Bronchial epithelial cell (primary cell): ENCODE measurements around the gene CUBN. TPM values are rescaled to one million over a fixed set of nuclear protein-coding genes. Genes with fewer than 3 reads are reported as not detected.

ENCODE experiments used
- DNase-seq: peaks from one replicate; pipeline ENCODE4 v3.0.0-alpha.2; 2010; ENCODE audit warnings: low read depth
- FAIRE-seq: peaks from 2 replicates; lab custom pipeline; 2011; peaks lifted over from hg19 to GRCh38; lab: Jason Lieb, UNC
- H3K27me3 ChIP-seq: 2 replicates; pipeline ENCODE4 v1.5.1; 2011; ENCODE audit warnings: low read length; ENCODE audit not compliant: control insufficient read depth, insufficient read depth
- H3K36me3 ChIP-seq: 2 replicates; pipeline ENCODE4 v1.5.1; 2011; ENCODE audit warnings: low read length; ENCODE audit not compliant: control insufficient read depth, insufficient read depth
- H3K4me3 ChIP-seq: 2 replicates; pipeline ENCODE4 v1.5.1; 2011; ENCODE audit warnings: mild to moderate bottlenecking, low read depth, low read length, control low read depth
- CTCF ChIP-seq: IDR thresholded peaks from 2 replicates; pipeline ENCODE4 v1.5.1; 2011; ENCODE audit warnings: mild to moderate bottlenecking, moderate library complexity, low read length, control low read depth, inconsistent platforms; ENCODE audit not compliant: insufficient read depth, severe bottlenecking
- total RNA-seq: library from RNA; depleted of rRNA; stranded (reverse); fragments of >200 nt; gene quantifications from 2 replicates; pipeline ENCODE4 v1.2.1, GENCODE V29; 2014

The CUBN gene
- total RNA-seq, 1 donor from 2014 or later = 0.53 TPM

DNA sequence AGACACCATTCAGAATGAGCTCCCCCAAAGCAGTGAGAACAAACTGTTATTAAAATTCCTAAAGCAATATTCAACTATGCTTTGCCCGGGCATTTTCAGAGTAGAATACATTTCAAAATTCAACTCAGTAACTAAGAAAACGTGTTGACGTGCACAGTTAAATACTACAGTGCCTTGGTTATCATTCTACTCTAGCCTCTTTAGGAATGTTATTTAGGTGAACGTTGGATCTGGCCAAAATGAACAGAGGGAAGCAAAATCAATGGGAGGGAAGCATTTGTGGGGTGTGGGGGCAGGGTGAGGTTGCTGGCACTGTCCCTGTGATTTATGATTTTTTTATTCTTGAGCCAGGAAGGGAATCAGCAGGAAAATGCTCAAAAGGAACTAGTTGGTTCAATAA, 339.8 kb downstream of the CUBN start:
- Histone ChIP-seq H3K36me3 (no peaks in the 10 kb centered on the region), H3K27me3 (no peaks in the 10 kb centered on the region), H3K4me3 (no peak overlapping the region)
- DNase-seq (no peak), FAIRE-seq (no peak)
- no peak for TF ChIP-seq CTCF

DNA sequence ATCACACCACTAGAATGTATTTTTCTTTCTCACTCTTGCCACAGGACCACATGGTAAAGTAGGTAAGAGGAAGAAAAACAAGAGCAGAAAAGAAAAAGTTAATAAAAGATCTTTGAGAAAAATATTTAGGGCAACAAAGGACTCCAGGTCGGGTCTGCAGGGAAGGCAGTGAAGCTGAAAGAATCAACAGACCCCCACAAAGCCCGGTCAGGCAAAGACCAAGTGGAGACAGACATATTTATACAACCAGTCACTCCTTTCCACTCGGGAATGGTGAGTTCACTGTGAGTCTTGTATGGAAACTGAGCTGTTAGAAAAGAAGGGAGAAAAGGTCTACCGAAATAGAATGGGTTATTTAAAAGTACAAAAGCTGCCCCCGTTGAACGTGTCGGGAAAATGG, 340.4 kb downstream of the CUBN start:
- no peak for FAIRE-seq
- DNase-seq = no peak
- Histone ChIP-seq H3K4me3 (no peak overlapping the region), H3K36me3 (no peaks in the 10 kb centered on the region), H3K27me3 (no peaks in the 10 kb centered on the region)
- TF ChIP-seq CTCF = no peak

- no peaks in the 10 kb centered on the region for H3K27me3 ChIP-seq
- no peak overlapping the region for H3K4me3 ChIP-seq
- no peak for FAIRE-seq
- TF ChIP-seq CTCF = no peak
- DNase-seq = no peak
- H3K36me3 ChIP-seq = no peaks in the 10 kb centered on the region
Measured at GRCh38 chr10:16788778-16789177, 340.8 kb downstream of the CUBN start.

GRCh38 chr10:16788125-16788524, 341.5 kb downstream of the CUBN start:
- no peak for FAIRE-seq
- no peak for DNase-seq
- no peaks in the 10 kb centered on the region for H3K36me3 ChIP-seq
- H3K4me3 ChIP-seq = no peak overlapping the region
- no peaks in the 10 kb centered on the region for H3K27me3 ChIP-seq
- no peak for TF ChIP-seq CTCF

GRCh38 chr10:16787361-16787791, 342.2 kb downstream of the CUBN start:
- DNase-seq (no peak), FAIRE-seq (no peak)
- no peaks in the 10 kb centered on the region for H3K27me3 ChIP-seq

More at GRCh38 chr10:16787361-16787791, 342.2 kb downstream of the CUBN start:
- Histone ChIP-seq H3K4me3 (no peak overlapping the region), H3K36me3 (no peaks in the 10 kb centered on the region)
- TF ChIP-seq CTCF = no peak
